GM20000 (cell line): ENCODE measurements around the gene ITIH5.

Experiments used
- DNase-seq: peaks from one replicate; pipeline ENCODE4 v3.0.0; 2012; ENCODE audit warnings: low spot score
- TF ChIP-seq, protein P1 (sequence below): IDR thresholded peaks from 2 replicates; pipeline ENCODE4 v1.5.1; 2012; ENCODE audit warnings: mild to moderate bottlenecking, control low read depth; ENCODE audit errors: extremely low read depth, missing control alignments

Gene ITIH5

DNA sequence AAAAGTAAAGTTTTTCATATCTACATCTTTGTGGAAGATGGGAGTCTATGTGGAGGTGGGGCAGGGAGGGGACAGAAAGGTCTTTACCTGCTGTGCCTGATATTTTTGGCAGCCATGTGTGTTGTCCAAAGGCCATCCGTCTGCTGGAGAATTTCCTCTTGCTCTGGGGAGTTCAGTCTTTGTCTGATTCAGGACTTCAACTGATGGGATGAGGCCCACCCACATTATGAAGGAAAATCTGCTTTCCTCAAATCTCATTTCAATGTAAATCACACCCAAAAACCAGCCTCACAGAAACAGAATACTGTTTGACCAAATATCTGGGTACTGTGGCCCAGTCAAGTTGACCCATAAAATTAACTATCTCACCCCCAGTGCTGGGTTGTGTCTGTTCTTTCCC is 12.5 kb upstream of the ITIH5 start:
- TF ChIP-seq, protein P1, sequence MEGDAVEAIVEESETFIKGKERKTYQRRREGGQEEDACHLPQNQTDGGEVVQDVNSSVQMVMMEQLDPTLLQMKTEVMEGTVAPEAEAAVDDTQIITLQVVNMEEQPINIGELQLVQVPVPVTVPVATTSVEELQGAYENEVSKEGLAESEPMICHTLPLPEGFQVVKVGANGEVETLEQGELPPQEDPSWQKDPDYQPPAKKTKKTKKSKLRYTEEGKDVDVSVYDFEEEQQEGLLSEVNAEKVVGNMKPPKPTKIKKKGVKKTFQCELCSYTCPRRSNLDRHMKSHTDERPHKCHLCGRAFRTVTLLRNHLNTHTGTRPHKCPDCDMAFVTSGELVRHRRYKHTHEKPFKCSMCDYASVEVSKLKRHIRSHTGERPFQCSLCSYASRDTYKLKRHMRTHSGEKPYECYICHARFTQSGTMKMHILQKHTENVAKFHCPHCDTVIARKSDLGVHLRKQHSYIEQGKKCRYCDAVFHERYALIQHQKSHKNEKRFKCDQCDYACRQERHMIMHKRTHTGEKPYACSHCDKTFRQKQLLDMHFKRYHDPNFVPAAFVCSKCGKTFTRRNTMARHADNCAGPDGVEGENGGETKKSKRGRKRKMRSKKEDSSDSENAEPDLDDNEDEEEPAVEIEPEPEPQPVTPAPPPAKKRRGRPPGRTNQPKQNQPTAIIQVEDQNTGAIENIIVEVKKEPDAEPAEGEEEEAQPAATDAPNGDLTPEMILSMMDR: no peak
- DNase-seq: no peak

DNA sequence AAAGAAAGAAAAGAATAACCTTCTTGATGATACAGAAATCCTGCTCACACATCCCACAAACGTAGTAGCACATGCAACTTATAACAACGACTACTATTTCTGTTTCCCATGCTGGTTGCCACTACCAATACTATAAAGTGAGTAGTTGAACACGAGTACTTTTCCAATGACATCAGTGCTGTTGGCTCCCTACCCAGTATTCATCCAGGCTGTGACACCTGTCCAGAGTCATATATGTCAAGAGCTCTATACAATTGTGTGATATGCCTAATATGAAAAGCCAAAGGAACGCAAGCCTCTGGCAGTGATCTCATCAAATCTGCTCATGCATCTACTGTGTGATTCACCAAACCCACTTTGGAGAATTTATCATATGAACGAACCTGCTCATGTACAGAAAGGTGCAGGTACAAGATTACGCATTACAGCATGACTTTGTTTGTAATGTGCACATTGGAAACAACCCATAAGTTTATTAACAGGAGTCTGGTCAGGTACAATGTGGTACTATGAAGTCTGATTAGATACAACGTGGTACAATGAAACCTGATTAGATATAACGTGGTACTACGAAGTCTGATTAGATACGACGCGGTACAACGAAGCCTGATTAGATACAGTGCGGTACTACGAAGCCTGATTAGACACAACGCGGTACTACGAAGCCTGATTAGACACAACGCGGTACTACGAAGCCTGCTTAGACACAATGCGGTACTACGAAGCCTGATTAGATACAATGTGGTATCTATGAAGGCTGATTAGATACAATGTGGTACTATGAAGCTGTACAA is 5.8 kb upstream of the ITIH5 start:
- TF ChIP-seq, protein P1: no peak
- DNase-seq: no peak

DNA sequence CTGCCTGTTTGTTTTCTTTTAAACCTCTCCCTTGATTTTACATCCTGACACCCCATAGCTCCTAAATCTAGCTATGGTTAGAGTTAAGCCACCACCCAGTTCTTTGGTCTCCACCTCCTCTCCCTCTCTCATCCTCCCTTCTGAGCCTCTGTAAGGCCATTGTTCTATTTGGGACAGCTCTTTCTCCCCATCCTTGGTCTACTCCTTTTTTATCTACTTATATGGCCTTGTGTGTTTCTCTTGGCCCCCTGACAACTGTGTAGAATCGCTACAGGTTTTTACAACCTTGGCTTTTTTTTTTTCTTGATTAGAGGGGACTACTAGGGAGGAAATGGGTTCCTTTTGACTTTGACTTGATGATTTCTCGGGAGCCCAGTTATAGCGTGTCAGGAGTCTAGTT is 3.4 kb upstream of the ITIH5 start:
- TF ChIP-seq, protein P1: no peak
- DNase-seq: no peak

DNA sequence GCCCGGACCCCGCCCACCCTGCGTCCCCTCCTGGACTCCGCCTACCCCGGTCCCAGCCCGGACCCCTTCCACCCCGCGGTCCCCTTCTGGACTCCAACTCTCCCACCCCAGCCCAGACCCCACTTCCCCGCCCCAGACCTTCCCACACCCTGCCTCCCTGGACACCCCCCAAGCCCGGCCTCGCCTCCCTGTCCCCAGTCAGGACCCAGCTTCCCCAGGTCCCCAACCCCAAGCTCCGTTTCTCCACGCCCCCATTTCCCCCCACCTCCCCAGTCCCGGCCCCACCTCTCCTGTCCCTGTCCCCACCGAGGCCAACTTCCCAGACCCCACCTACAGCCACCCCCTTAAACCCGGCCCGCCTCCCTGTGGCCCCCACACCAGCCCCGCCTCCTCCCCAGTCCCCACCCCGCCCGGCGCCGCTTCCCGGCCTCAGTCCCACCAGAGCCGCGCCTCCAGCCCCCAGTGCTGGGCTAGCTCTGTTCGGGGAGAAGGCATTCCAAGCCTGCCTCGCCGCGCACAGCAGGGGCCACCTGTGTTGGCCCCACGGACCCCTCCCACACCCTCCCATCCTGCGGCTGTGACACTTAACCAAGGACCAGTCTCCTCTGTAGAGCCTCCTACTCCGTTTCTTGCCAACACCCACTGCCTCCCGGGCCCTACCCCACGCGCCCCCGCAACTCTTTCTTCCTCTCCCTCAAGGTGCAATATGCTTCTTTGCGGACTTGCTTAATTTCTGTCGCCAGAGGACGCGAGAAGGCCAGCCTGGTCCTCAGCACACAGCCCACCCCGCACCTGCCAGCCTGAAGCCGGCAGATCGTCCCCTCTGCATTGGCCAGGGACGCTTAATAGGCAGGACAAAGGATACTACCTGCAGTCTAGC is 736 bp upstream of the ITIH5 start:
- TF ChIP-seq, protein P1: no peak

DNA sequence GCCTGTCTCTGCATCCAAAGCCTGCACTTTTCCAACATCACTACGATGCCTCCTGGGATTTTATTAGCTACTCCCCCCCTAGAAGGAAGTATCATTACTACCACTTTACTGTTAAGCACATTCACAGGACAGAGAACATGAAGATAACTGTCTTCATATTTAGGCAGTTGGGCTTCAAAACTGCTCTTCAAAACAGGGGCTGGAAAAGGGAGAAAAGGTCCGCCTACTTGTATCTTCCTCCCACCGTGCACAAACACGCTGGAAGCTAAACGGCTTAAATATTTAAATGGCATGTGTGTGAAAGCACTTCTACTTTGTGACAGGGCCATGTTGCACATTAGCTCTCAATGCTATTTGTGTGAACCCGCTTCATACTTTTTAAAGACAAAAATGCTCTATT is 999 bp downstream of the ITIH5 start:
- no peak for DNase-seq
- TF ChIP-seq, protein P1: no peak

More for the DNA sequence above, 736 bp upstream of the ITIH5 start:
- DNase-seq: peak; percentile 27

DNA sequence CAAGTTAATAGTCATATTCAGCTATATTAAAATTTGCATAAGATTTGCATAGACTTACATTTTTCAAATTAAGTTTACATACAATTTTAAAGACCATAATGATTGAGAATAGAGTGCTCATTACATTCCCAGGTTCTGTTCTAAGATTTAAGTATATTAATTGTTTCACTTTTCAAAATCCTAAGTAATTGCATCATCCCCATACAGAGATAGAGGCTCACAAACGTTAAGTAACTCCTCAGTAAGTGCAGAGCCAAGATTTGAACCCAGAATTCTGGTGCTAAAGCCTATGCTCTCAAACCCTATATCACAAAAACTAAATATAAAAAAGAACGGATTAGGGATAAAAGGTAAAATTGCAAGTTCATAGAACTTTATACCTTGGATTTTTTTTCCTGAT is 2.1 kb downstream of the ITIH5 start:
- TF ChIP-seq, protein P1: no peak

DNA sequence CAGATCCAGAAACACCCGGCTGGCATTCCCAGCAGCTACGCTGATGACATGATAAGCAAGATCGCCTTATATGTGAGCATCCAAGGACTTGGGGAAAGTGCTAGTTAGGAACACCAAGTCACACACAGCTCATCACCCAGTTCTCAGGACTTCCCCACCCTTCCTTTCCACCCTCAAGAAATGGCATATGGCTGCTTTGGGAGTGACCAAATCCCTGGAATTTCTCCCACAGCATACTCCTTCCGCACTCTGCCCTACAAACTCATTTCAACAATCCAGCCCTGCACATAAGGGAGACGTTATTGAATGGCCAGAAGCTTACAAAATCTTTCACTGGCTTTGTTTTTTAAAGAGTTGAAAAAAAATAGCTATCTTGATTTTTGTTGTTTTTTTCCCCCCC is 4.2 kb downstream of the ITIH5 start:
- TF ChIP-seq, protein P1: no peak
- no peak for DNase-seq

More for the DNA sequence above, 2.1 kb downstream of the ITIH5 start:
- no peak for DNase-seq
